Adipose tissue (tissue), 3 donors: ENCODE results near the gene DDRGK1. TPM values are rescaled to one million over a fixed set of nuclear protein-coding genes. Genes with fewer than 3 reads are reported as not detected.

ENCODE experiments used
- H3K27ac ChIP-seq: one replicate; pipeline ENCODE4 v1.5.1; 2013; ENCODE audit warnings: low read depth, low read length
- WGBS, 3 donors: extraction: QIAGEN DNeasy Blood & Tissue Kit; methylation state at CpG; one replicate each; pipeline ENCODE4 v1.1.7; 2013; 5-methylcytosine and 5-hydroxymethylcytosine counted together
- polyA plus RNA-seq, 3 donors: library from polyadenylated mRNA; stranded (reverse); fragments of 200-250 nt; gene quantifications; one replicate each; pipeline ENCODE4 v1.2.3, GENCODE V29; 2013
- donor health status: healthy with polysubstance abuse.
- donor health status: Bipolar disorder and iron deficiency.
- donor health status: healthy.

Gene DDRGK1
- polyA plus RNA-seq, 3 donors: 31.8 to 94.9 (median 65.5) TPM

DNA sequence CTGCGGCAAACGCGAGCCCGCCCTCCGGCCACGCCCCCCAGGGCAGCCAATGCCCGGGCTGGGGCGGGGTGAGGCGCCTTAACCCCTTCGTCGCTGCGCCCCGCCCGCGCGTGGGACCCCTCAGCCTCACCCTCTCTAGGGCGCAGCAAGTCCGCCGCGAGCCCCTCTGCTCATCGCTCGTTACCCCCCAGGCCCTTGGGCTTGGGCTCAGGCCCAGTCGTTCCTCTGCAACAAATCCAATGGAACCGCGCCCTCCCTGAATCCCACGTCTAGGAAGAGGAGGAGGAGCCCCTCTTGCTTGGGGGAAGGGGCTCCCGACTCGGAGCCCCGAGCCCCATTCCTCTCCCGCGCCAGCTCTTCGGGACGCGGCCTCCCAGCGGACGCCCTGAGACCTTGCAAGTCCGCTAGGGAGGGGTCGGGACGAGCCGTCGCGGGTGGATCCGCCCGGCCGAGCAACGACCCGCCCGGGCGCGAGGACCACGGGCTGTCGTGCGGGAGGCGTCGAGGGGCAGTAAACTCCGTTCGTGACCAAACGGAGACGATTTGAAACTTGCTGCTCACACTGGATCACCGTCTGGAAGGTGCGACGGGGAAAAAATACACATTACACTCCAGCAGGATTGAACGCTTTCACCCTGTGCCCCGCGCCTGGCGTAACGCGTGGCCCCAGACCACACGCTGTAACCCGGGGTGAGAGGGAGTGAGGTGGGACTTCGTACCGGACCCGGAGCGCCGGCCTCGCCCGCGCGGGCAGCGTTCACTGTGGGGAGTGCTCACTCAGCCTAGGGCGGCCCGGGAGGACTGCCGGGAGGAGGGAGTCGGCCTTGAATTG is 30.7 kb downstream of the DDRGK1 start:
- 1% methylated on average over 75 to 84 of the region's 84 CpGs for WGBS, 3 donors
- H3K27ac ChIP-seq: no peak overlapping the region

DNA sequence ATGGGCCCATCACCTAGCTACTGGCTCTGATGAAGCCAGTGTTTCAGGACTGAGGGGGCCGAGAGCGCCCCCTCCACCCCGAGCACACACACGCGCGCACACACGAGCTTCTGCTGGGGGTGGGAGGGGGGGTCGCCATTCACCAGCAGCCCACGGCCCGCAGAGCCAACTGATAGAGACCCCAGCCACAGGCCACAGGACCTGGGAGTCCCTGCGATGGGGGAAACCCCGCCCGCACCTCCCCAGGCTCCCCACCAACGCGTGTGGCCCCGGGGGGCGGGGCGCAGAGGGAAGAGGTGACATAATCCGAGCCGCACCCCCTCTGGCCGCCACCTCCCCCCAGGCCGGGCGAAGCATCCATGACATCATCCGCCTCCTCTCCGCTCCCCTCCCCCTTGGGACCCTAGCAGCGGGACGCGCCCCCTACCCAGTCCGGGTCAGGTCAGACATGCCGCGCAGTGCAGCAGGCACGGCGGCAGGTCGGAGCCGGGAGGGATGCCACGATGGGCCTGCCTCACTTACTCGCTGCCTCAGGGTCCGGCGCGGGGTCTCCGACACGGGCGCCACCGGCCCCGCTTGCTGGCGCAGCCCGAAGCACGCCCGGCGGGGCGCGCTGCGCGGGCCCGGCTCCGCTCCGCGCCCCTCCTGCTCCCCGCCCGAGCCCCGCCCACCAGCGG is 31.4 kb downstream of the DDRGK1 start, which contains the start of gene LZTS3:
Gene LZTS3 (minus strand): TSS at position 617 of the 677 bp plus-strand sequence. CDS start 6,386 bp downstream, outside the sequence.
- WGBS, 3 donors: 0 to 1% (median 1%) methylated on average over 43 to 62 of the region's 62 CpGs
- H3K27ac ChIP-seq: no peak within 1 kb of the TSS

DNA sequence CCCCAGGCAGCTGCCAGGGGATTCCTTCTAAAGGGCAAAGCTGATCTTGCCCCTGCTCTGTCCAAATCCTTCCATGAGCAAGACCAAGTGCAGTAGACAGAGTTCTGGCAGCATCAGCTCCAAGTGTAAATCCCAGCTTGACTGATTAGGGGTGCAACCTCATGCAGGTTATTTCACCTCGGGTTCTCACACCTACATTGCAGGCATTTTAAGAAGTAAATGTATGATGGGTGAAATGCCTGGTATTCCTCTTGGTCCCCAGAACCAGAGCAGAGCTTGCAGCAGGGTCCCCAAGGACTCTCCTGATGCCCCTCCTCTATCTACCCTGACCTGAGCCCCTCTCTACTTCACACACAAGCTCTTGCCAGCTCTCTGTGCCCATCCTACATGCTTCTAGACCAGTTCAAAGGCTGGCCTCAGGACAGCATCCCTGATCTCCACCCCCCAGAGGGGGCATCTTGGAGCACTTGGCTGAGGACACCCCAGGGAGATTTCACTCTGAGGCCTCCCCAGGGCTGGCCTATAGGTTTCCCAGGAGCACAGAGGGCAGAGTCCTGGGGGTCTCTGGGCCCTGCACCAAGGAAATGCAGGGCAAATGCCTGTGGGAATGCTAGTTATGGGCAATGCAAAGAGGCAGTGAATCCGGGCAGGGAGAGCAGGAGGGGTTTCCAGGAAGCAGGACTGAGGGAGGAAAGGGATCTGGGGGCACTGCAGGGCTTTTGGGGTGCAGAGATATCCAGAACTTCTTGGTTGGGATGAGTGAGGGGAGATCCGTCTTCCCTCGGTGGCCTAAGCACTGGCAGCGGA is 32.2 kb downstream of the DDRGK1 start:
- 33 to 43% (median 40%) methylated on average over 5 of the region's 5 CpGs for WGBS, 3 donors

DNA sequence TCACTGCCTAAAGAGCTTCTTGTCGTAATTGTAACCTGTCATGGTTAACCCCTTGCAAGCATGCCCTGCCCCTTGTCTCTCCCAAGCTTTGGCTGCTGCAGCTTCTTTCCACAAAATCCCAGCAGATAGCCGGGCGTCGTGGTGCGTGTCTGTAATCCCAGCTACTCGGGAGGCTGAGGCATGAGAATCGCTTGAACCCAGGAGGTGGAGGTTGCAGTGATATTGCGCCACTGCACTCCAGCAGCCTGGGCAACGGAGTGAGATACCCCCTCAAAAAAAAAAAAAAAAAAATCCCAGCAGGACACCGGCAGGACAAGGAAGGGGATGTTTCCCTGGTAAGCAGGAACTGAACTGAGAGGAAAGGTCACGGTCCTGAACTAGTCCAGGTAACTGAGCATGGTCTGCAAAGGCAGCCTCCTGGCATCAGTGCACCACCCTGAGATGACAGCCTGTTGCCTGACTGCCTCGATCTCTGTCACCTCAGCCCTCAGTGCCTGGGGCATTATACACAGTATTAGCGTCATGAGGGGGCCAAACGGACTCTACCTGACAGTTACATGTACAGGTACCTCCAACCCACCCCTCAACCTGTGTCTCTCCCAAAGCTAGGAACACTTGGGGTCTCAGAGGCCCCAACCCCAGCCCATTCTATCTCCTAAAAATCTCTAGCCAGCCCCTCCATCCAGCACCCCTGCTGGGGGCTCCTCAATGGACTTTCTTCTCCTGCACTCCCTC is 32.9 kb downstream of the DDRGK1 start:
- 80 to 87% (median 81%) methylated on average over 14 of the region's 14 CpGs for WGBS, 3 donors
- no peak overlapping the region for H3K27ac ChIP-seq

More for the DNA sequence above, 32.2 kb downstream of the DDRGK1 start:
- H3K27ac ChIP-seq: no peak overlapping the region

DNA sequence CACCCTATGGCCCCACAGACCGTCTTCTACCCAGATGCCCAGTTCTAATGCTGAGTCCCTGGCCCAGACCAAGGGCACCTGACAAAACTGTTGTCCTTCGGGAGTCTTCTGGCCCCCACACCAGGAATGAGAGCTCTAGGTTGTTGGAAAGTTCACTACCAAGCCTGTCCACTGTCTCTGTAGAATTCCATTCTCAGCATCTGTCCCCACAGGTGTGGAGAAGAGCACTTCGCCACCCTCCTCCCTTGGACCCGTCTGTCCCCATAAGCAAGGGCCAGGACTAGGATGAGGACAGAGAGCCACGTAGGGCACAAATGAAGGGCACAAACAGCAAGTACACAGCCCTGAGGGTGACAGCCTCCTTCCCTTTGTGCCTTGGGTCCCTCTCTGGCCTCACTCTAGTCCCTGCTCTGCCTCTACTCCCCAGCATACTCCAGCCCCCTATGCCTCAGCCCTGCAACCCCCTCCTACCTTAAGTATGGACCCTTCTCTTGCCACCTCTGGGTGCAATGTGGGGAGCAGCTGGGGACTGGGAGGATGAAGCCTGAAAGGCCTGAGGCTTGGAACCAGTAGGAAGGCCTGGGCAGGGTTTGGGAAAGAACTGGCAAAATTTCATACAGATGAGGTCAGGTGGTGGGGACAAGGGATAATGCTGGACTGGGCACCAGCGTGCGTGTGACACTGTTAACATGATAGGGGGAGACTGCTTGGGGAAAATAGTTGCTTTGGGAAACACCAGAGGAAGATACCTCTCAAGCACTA is 35.5 kb downstream of the DDRGK1 start:
- WGBS, 3 donors: 78 to 82% (median 80%) methylated on average over 7 of the region's 7 CpGs
- H3K27ac ChIP-seq: no peak overlapping the region

DNA sequence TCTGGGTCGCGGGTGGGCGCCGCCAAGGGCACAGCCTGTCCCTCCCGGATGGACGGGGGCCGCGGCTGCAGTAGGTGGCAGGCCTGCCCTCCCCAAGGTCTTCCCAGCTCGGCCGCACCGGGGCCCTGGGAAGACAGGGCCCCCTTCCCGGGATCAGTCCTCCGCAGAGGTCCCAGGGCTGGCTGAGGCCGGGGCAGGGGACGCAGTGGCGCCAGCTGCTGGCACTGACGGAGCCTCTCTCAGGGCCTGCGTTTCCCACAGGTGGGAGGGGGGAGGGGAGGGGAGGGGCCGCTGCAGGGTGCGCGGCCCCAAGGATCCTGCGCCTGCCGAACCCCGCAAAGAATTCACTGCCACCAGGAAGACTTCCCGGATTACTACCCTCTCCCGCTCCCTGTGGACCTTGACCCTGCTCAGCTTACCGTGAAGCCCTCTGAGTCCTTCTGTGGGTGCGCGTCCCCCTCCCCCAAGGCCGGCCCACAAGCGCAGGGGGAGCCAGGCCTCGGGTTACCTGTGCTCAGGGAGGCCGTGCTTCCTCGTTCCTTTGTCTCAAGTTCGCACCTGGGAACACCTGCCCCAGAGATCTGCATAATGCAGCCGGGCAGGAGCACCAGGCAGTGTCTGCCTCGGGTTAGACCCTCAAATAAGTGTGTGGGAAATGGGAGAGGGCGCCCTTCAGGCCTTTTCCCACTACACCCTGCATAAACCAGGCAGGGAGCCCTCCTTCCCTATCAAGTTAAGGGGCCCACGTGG is 36.2 kb downstream of the DDRGK1 start:
- WGBS, 3 donors: 14 to 41% (median 36%) methylated on average over 32 to 39 of the region's 39 CpGs
- H3K27ac ChIP-seq: no peak overlapping the region

DNA sequence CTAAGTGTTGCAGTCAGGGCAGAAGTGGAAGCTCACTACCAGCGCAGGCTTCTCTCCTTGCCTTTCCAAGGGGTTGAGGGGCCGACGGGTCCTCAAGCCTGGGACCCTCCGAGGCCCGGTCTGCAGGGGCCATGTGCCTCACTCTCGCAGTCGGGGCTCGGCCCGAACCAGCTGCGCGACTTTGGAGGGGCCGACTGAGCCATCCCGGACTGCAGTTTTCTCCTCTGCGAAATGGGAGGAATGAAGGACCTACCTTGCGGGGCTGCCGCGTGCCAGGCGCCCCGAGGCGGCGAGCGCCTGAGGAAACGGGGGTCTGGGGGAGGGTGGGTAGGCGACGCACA is 36.8 kb downstream of the DDRGK1 start:
- H3K27ac ChIP-seq: no peak overlapping the region
- 25 to 61% (median 51%) methylated on average over 15 to 25 of the region's 25 CpGs for WGBS, 3 donors

DNA sequence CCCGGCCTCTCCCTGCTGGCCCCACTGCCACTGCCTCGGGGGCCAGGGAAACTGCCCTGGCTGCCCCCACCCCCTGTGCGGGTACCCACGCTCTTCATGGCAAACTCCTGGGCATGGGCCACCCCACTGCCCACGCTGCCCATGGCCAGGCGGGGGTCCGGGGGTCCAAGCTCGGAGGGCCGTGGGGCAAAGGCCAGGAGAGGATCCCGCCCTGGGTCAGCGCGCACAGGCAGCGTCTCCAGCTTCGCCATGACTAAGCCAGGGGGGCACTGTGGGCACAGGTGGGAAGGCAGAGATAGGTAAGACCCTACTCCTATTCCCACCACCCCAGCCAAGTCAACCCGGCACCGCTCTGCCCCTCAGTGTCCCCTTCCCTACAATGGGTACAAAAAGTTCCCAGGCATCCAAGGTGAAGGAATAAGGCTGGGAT is 37.6 kb downstream of the DDRGK1 start:
- no peak overlapping the region for H3K27ac ChIP-seq
- WGBS, 3 donors: 95 to 99% (median 98%) methylated on average over 16 of the region's 16 CpGs

DNA sequence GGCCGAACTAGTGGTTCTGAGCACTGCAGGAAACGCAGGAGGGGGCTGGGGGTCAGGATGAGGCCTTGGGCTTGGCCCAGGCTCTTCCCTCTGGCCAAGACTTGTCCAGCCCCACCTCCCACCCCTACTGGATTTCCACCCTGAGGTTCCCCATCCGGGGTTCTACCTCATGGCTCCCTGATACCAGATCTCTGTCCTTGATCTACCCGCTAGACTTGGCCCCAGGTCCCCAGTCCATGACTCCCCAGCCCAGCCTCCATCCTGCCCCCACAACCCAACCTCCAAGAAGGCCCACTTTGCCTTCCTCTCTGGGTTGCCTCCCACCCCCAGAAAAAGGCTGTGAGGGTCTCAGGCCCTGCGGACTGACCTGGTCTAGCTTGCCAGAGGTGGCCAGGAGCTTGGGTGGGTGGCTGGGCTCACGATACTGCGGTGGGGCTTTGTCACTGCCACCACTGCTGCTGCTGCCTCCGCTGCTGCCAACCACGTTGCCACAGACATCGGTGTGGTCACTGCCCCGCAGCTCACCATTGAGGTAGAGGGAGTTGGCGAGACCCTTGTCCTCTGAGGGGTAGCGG is 38.1 kb downstream of the DDRGK1 start:
- no peak overlapping the region for H3K27ac ChIP-seq
- 86 to 94% (median 93%) methylated on average over 13 of the region's 13 CpGs for WGBS, 3 donors

DNA sequence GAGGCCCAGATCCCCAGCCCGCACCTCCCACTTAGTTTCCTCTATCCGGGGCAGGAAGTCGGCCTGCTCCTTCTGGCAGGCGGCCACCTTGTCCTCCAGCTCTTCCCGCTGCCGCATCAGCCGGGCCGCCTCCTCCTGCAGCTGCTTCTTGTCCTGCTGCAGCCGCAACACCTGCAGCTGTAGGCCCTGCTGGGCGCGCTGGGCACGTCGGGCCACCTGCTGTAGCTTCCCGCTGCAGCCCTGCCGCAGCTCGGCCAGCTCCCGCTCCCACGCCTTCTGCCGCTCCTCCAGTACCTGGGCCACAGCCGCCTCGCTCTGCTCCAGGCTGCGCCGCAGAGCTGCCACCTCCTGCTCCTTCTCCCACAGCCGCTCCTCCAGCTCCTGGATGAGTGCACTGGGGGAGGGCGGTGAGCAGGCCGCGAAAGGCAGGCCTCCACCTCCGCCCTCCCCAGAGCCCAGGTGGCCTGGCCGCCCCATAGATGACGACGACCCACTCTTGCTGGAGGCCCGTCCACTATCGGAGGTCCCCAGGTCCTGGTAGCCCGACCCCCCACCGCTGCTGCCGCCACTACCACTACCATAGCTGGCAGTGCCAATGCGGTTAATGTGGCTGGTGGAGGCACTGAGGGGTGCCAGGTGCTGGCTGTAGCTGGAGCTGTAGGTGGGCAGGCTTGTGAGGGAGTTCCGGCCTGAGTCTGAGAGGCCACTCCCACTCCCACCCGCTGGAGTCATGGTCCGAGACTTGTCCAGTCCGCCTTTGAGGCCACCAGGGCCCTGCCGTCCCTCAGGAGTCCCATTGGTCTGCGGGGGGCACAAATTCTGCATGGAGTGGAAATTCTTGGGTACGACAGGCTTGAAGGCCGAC is 38.8 kb downstream of the DDRGK1 start:
- 63 to 69% (median 67%) methylated on average over 40 to 45 of the region's 45 CpGs for WGBS, 3 donors
- no peak overlapping the region for H3K27ac ChIP-seq

DNA sequence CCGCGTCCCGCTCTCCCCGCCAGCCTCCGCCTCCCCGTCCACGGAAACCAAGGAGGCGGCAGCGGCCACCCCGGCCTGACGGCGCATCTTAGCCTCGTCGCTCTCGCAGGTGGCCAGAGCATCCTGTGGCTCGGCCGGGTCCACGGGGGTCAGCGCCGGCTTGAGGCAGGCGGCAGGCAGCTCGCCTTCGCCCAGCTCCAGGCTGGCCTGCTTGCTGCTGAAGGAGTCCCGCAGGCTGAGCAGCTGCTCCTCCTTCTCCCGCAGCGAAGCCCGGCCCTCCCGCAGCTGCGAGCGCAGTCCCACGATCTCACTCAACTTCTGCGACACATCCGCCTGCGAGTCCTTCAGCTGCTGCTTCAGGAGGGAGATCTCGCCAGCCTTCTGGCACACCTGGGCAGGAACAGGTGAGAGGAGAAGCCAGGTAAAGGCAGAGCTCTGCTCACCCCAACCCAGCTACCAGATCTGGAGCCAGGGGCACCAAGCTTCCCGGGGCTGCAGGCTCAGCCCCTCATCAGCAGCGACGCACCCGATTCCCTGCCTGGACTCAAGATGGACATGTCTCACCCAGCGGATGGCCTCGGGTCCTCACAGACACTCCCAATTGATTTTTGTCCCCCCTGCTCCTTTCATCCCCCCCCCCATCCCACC is 39.6 kb downstream of the DDRGK1 start:
- 78 to 94% (median 81%) methylated on average over 41 of the region's 41 CpGs for WGBS, 3 donors
- no peak overlapping the region for H3K27ac ChIP-seq

DNA sequence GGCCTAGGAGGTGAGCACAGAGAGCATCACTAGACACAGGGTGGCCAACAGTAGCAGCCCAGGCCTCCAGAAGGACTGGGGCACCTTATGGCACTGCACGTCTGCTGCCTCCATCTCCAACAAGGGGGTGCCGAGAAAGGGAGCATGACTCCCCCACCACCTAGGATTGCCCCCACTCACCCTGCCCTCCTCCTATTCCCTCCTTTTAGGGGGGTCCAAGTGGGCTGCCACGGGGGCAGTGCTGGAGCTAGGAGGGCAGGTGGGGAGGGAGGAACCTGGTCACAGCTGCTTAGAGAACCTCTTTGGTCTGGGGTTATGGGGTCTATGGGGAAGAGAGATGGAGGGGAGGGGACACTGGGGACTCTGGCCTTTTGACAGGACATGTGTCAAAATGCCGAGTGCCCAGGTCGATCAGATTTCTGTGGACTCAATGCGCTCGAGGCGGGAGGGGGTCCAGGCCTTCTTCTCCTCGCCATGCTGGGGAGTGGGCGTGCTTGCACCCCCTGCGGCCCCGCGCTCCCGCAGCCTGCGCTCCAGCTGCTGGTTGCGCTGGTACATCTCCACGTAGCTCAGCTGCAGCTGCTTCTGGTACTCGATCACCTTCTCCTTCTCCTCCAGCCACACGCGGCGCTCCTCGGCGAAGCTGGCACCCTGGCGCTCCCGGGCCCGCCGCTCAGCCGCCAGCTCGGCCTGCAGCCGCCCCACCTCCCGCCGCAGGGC is 40.3 kb downstream of the DDRGK1 start:
- no peak overlapping the region for H3K27ac ChIP-seq
- WGBS, 3 donors: 85 to 92% (median 89%) methylated on average over 27 to 32 of the region's 32 CpGs

DNA sequence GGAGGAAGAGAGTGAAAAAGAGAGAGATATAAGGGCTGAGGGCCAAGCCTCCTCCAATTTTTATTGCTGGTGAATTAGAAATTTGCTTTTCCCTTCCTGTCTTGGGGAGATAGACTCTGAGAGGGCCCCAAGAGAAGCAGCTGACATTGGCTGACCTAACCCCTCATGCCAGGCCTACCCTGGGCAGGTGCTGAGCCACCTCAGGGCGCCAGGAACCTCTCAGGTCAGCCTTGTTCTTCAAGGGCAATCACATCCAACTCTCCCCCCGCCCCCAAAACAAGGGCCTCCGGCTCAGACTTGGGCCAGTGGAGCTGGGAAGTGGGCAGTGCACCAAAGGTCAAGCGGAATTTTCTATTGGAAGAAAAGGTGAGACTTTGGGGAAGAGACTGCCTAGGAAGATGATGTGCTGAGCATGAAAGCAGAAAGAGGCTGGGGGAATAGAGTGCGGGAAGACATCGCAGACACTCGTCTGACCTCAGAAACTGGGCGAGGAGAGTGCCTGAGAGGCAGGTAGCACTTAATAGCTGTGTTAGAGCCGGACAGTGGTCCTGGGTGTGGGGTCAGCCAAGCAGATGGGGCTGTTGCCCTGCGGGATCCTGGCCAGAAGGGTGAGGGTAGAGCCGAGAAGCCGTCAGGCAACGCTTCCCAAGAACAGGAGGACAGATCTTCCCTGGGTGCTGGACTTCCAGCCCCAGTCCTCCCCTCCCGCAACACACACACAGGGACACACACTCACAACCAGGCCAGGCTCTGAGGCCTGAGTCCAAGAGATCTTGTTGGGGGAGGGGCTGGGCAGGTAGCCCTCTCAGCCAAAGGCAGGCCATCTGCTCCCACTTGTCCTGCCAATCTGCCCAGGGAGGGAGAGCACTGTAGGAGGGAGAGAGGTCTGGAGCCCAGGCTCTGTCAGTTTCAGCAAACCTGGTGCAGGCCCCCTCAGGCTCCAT is 41.1 kb downstream of the DDRGK1 start:
- no peak overlapping the region for H3K27ac ChIP-seq
- WGBS, 3 donors: 86 to 92% (median 91%) methylated on average over 14 of the region's 14 CpGs
